Immature natural killer cell (primary cell): ENCODE measurements around the gene ZBTB18. TPM values are rescaled to one million over a fixed set of nuclear protein-coding genes. Genes with fewer than 3 reads are reported as not detected.

Experiments used
- DNase-seq, 3 donors: peaks; one replicate each; pipeline ENCODE4 v3.0.0; 2022; ENCODE audit warnings: mixed read lengths in 1 of 3
- H3K27ac Mint-ChIP-seq, 6 donors: one replicate each; pipeline ENCODE4 v1.8.0; 2020; ENCODE audit warnings: mixed read lengths in 6 of 6, mild to moderate bottlenecking in 5 of 6, inconsistent platforms in 4 of 6, moderate library complexity in 3 of 6
- H3K27me3 Mint-ChIP-seq, 3 donors: one replicate each; pipeline ENCODE4 v1.8.0; 2020 to 2021; ENCODE audit warnings: low read depth in 3 of 3, mild to moderate bottlenecking in 3 of 3, mixed read lengths in 3 of 3, moderate library complexity in 3 of 3, inconsistent platforms in 1 of 3
- H3K36me3 Mint-ChIP-seq, 3 donors: one replicate each; pipeline ENCODE4 v1.8.0; 2020; ENCODE audit warnings: mixed read lengths in 3 of 3, inconsistent platforms in 2 of 3, mild to moderate bottlenecking in 2 of 3
- H3K4me1 Mint-ChIP-seq, 2 donors: one replicate each; pipeline ENCODE4 v1.8.0; 2020; ENCODE audit warnings: inconsistent platforms in 2 of 2, mild to moderate bottlenecking in 2 of 2, mixed read lengths in 2 of 2, moderate library complexity in 1 of 2
- H3K4me3 Mint-ChIP-seq, 5 donors: one replicate each; pipeline ENCODE4 v1.8.0; 2020; ENCODE audit warnings: mild to moderate bottlenecking in 5 of 5, mixed read lengths in 5 of 5, inconsistent platforms in 3 of 5, moderate library complexity in 3 of 5
- H3K9me3 Mint-ChIP-seq, 6 donors: one replicate each; pipeline ENCODE4 v1.8.0; 2020; ENCODE audit warnings: mild to moderate bottlenecking in 6 of 6, mixed read lengths in 6 of 6, inconsistent platforms in 4 of 6, moderate library complexity in 3 of 6
- polyA plus RNA-seq, 3 donors: library from polyadenylated mRNA; unstranded; fragments of 300-500 nt; fragmentation: Illumina TruSeq; gene quantifications; one replicate each; pipeline ENCODE4 v1.2.3, GENCODE V29; 2021

ZBTB18 gene
- polyA plus RNA-seq, 3 donors from 2014 or later, result 0.25 to 0.99 (median 0.72) TPM

DNA sequence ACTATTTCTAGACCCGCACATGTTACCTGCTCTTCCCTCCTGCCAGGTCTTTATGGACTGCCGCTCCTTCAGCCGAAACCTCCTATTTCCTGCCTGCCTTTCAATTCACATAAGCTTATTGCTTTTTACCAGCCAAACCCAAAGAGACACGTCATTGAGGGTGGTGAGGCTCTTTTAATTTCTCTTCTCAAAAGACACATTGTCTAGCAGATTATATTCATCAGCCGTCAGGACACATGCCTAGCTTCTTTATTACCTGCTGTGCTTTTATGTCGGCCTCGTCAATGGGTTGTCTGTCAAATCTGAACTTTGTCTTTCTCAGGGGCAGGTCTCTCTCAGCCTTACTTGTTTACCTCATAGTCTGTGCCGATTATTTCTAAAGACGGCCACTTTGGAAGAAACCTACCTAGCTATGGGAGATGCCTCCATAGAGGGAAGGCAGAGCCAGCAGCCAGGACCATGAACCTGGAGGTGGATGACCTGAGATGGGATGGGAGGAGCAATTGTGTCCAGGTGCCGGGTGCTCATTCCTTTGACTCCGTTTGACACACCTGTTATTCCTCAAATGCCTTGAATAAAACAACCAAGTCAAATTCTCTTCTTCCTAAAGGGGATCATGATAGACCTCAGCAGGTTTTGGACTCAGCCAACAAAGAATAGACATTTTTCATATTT lies 42.0 kb downstream of the ZBTB18 start:
- no peak overlapping the region for H3K27ac Mint-ChIP-seq
- H3K36me3 Mint-ChIP-seq, result no peaks in the 10 kb centered on the region
- no peak overlapping the region for H3K4me3 Mint-ChIP-seq
- H3K4me1 Mint-ChIP-seq, result no peaks in the 10 kb centered on the region
- H3K9me3 Mint-ChIP-seq, result no peaks in the 10 kb centered on the region
- H3K27me3 Mint-ChIP-seq, result peaks cover 0 to 7% (median 2%) of the 10 kb centered on the region in 3 donors
- DNase-seq, result no peak

DNA sequence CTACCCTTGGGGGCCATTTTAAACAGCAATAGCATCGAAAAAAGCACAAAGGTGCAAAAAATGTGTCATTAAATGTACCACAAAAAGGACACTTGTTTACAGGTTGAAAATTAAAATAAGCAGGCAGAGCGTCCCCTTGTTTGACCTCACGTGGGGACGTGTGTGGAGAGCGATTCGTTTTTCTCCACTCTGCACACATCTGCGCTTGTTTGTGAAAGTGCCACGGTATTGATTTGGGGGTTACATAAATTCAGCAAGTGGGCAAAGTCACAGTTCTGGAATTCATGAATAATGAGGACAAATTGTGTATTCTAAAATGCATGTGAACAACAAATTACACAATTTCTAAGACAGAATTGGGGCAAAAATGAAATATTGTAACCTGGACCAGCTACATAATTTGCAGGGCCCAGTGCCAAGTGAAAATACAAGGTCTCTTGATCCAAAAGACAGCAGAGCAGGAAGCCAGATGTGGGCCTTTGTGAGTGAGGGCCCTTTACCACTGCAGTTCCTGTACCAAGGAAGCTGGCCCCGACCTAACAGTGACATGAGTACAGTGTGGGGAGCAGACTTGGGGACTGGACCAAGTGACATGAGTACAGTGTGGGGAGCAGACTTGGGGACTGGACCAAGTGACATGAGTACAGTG lies 43.9 kb downstream of the ZBTB18 start:
- Mint-ChIP-seq H3K4me1 (no peaks in the 10 kb centered on the region), H3K36me3 (no peaks in the 10 kb centered on the region), H3K27me3 (peaks cover 0 to 12% (median 0%) of the 10 kb centered on the region in 3 donors), H3K9me3 (no peaks in the 10 kb centered on the region), H3K4me3 (no peak overlapping the region), H3K27ac (no peak overlapping the region)
- DNase-seq, result no peak

GRCh38 chr1:244095529-244095911 lies 44.4 kb downstream of the ZBTB18 start:
- Mint-ChIP-seq H3K27me3 (peaks cover 0 to 11% (median 0%) of the 10 kb centered on the region in 3 donors), H3K36me3 (no peaks in the 10 kb centered on the region), H3K4me1 (peaks cover under 1% of the 10 kb centered on the region in 2 donors), H3K4me3 (no peak overlapping the region), H3K9me3 (no peaks in the 10 kb centered on the region), H3K27ac (no peak overlapping the region)
- no peak for DNase-seq

DNA sequence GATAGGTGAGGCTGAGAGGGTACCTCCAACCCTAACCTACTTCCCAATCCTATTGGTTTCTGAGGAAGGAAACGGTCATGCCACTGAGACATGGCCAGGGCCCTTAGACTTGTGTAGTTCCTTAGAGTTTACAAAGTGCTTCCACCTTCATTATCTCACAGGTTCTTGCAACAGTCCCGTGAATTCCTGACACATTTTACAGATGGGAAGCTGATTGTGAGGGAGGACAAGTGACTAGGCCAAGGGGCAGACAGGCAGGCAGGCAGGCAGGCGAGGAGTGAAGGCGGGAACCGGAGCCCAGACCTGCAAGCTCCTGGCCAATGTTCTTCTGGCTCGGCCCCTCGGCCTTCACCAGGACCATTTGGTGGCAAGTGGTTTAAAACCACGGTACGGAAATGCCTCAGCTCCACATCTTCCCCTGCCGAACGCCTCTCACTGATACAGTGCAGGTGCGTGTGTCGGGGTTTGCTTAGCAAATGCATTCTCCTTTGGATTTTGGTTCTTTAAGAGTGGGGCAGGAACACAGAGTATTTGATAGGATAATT lies 45.1 kb downstream of the ZBTB18 start:
- Mint-ChIP-seq H3K36me3 (no peaks in the 10 kb centered on the region), H3K9me3 (no peaks in the 10 kb centered on the region), H3K27me3 (peaks cover 3 to 9% (median 5%) of the 10 kb centered on the region in 3 donors), H3K4me1 (peaks cover 6 to 7% of the 10 kb centered on the region in 2 donors), H3K4me3 (no peak overlapping the region), H3K27ac (no peak overlapping the region)
- no peak for DNase-seq

DNA sequence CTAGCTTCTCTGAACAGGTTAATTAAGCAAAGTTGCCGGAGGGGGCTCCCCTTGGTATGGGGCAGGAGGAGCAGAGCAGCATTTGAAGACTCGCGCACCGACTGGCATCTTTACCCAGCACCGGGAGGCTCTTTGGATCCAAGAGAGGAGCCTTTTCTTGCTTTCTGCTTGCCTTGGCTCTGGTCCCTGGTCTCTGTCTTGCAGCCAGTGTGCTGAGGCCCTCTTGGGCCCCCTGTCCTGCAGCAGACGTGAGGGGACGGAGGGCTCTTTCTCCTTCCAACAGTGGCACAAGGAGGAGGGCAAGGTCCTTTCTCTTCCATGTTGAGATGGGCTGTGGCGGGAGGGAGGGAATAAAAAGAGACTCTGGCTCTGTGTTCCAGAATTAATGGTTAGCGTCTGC lies 45.6 kb downstream of the ZBTB18 start:
- Mint-ChIP-seq H3K4me1 (peaks cover 6 to 8% of the 10 kb centered on the region in 2 donors), H3K4me3 (no peak overlapping the region), H3K36me3 (no peaks in the 10 kb centered on the region), H3K9me3 (no peaks in the 10 kb centered on the region), H3K27me3 (peaks cover 3 to 9% (median 8%) of the 10 kb centered on the region in 3 donors), H3K27ac (no peak overlapping the region)
- DNase-seq, result no peak

- peaks cover 3 to 9% (median 8%) of the 10 kb centered on the region in 3 donors for H3K27me3 Mint-ChIP-seq
- H3K4me3 Mint-ChIP-seq, result no peak overlapping the region
- no peak for DNase-seq
- no peak overlapping the region for H3K27ac Mint-ChIP-seq
- H3K36me3 Mint-ChIP-seq, result no peaks in the 10 kb centered on the region
- H3K4me1 Mint-ChIP-seq, result peaks cover 6 to 8% of the 10 kb centered on the region in 2 donors
- H3K9me3 Mint-ChIP-seq, result no peaks in the 10 kb centered on the region
Measured at GRCh38 chr1:244097523-244098405, 46.7 kb downstream of the ZBTB18 start.

GRCh38 chr1:244099258-244099930 lies 48.3 kb downstream of the ZBTB18 start:
- peak overlapping the region in 1 of 6 donors; percentile 59 for H3K27ac Mint-ChIP-seq

DNA sequence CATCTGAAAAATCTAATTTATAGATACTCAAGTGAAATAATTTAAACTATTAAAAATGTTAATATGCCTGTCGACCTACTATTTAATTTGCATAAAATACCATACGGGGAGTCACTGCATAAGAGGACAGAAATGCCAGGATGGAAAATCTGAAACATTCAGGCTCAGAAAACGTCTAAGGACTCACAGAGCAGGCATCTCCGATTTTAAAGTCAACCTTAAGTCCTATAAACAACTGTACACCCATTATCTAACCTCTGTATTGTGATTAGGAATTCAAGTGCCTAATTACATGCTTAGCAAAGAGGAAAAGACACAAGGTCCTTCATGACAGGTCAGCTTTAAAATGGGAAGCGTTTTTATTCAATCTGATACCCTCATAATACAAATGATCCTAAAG lies 49.2 kb downstream of the ZBTB18 start:
- Mint-ChIP-seq H3K4me1 (peaks cover 6 to 8% of the 10 kb centered on the region in 2 donors), H3K9me3 (no peaks in the 10 kb centered on the region), H3K36me3 (no peaks in the 10 kb centered on the region), H3K27ac (no peak overlapping the region), H3K4me3 (no peak overlapping the region), H3K27me3 (peaks cover 3 to 12% (median 10%) of the 10 kb centered on the region in 3 donors)
- DNase-seq, result no peak

More at GRCh38 chr1:244099258-244099930, 48.3 kb downstream of the ZBTB18 start:
- Mint-ChIP-seq H3K9me3 (no peaks in the 10 kb centered on the region), H3K4me1 (peaks cover 6 to 8% of the 10 kb centered on the region in 2 donors), H3K27me3 (peaks cover 3 to 10% (median 10%) of the 10 kb centered on the region in 3 donors), H3K4me3 (no peak overlapping the region), H3K36me3 (no peaks in the 10 kb centered on the region)
- DNase-seq, result no peak

GRCh38 chr1:244100704-244101453 lies 49.8 kb downstream of the ZBTB18 start:
- Mint-ChIP-seq H3K27ac (no peak overlapping the region), H3K4me3 (no peak overlapping the region), H3K36me3 (no peaks in the 10 kb centered on the region), H3K4me1 (peaks cover 6 to 8% of the 10 kb centered on the region in 2 donors), H3K27me3 (peaks cover 3 to 12% (median 10%) of the 10 kb centered on the region in 3 donors), H3K9me3 (no peaks in the 10 kb centered on the region)
- no peak for DNase-seq

GRCh38 chr1:244102046-244102445 lies 51.0 kb downstream of the ZBTB18 start:
- H3K4me1 Mint-ChIP-seq, result peaks cover 6 to 8% of the 10 kb centered on the region in 2 donors
- no peak overlapping the region for H3K4me3 Mint-ChIP-seq
- no peaks in the 10 kb centered on the region for H3K9me3 Mint-ChIP-seq
- H3K27me3 Mint-ChIP-seq, result peaks cover 5 to 10% (median 9%) of the 10 kb centered on the region in 3 donors
- no peak overlapping the region for H3K27ac Mint-ChIP-seq
- no peak for DNase-seq
- H3K36me3 Mint-ChIP-seq, result no peaks in the 10 kb centered on the region

GRCh38 chr1:244102468-244102867 lies 51.4 kb downstream of the ZBTB18 start:
- peaks cover 5 to 10% (median 8%) of the 10 kb centered on the region in 3 donors for H3K27me3 Mint-ChIP-seq
- H3K9me3 Mint-ChIP-seq, result no peaks in the 10 kb centered on the region
- no peak overlapping the region for H3K27ac Mint-ChIP-seq
- H3K36me3 Mint-ChIP-seq, result no peaks in the 10 kb centered on the region
- H3K4me1 Mint-ChIP-seq, result peaks cover 6 to 8% of the 10 kb centered on the region in 2 donors
- no peak for DNase-seq
- H3K4me3 Mint-ChIP-seq, result no peak overlapping the region

- Mint-ChIP-seq H3K4me1 (peaks cover 6 to 8% of the 10 kb centered on the region in 2 donors), H3K36me3 (no peaks in the 10 kb centered on the region), H3K4me3 (no peak overlapping the region), H3K27me3 (peaks cover 5 to 11% (median 10%) of the 10 kb centered on the region in 3 donors), H3K27ac (no peak overlapping the region), H3K9me3 (no peaks in the 10 kb centered on the region)
- no peak for DNase-seq
Measured at GRCh38 chr1:244104309-244105060, 53.4 kb downstream of the ZBTB18 start.
